H1 (cell line): ENCODE results near the gene MCC. TPM values are rescaled to one million over a fixed set of nuclear protein-coding genes. Genes with fewer than 3 reads are reported as not detected.

Experiments
- CTCF ChIA-PET: fragments of 300-600 bp; sonication (Branson Sonifier 250); formaldehyde crosslinking; loops from one replicate; lab custom pipeline; 2021; ENCODE audit not compliant: partially characterized antibody; lab: Charles Lee
- POLR2A ChIA-PET: fragments of 300-600 bp; sonication (Branson Sonifier 250); formaldehyde crosslinking; loops from one replicate; lab custom pipeline; 2021; ENCODE audit warnings: inconsistent platforms; ENCODE audit not compliant: partially characterized antibody; lab: Charles Lee
- DNase-seq, 2 experiments: peaks; one replicate each; pipeline versions ENCODE4 v3.0.0 to v3.0.0-alpha.2; 2010 to 2022; ENCODE audit warnings: low spot score in 2 of 2, low read depth in 1 of 2, mixed read lengths in 1 of 2
- FAIRE-seq: peaks from 2 replicates; lab custom pipeline; 2011; peaks lifted over from hg19 to GRCh38; lab: Jason Lieb, UNC
- H2AFZ ChIP-seq: 2 replicates; pipeline ENCODE4 v1.8.1; 2012; ENCODE audit warnings: low read length, inconsistent platforms
- H2AK5ac ChIP-seq: 2 replicates; pipeline ENCODE4 v1.6.1; 2013; ENCODE audit warnings: low read depth, low read length
- H2BK120ac ChIP-seq: replicated peaks from 2 replicates; pipeline ENCODE3; 2013; ENCODE audit warnings: low read depth, low read length, inconsistent platforms
- H2BK12ac ChIP-seq: 2 replicates; pipeline ENCODE4 v1.6.1; 2013; ENCODE audit warnings: low read depth, low read length
- H2BK15ac ChIP-seq: 2 replicates; pipeline ENCODE4 v1.6.1; 2013; ENCODE audit warnings: low read length
- H2BK20ac ChIP-seq: 2 replicates; pipeline ENCODE4 v1.6.1; 2013; ENCODE audit warnings: low read length
- H2BK5ac ChIP-seq: 2 replicates; pipeline ENCODE4 v1.6.1; 2013; ENCODE audit warnings: low read depth, low read length
- H3K14ac ChIP-seq: 2 replicates; pipeline ENCODE4 v1.6.1; 2013; ENCODE audit warnings: inconsistent platforms; ENCODE audit not compliant: insufficient read length
- H3K18ac ChIP-seq: 2 replicates; pipeline ENCODE4 v1.6.1; 2013; ENCODE audit warnings: low read length; ENCODE audit errors: extremely low read depth
- H3K23ac ChIP-seq: 2 replicates; pipeline ENCODE4 v1.6.1; 2013; ENCODE audit warnings: inconsistent platforms; ENCODE audit not compliant: insufficient read length
- H3K23me2 ChIP-seq: 2 replicates; pipeline ENCODE4 v1.6.1; 2013; ENCODE audit warnings: low read depth, low read length
- H3K27ac ChIP-seq: 2 replicates; pipeline ENCODE4 v1.6.1; 2011; ENCODE audit warnings: low read depth, low read length, inconsistent platforms
- H3K27me3 ChIP-seq, 4 experiments: replicated peaks in 1 of 4; 1 replicate in 1 of 4; 2 replicates in 3 of 4; pipeline versions ENCODE4 v1.6.1 to v1.8.1; 2011 to 2013; ENCODE audit warnings: low read length in 3 of 4, mild to moderate bottlenecking in 3 of 4, inconsistent platforms in 2 of 4, mixed read lengths in 2 of 4, moderate library complexity in 1 of 4; ENCODE audit not compliant: control insufficient read depth in 3 of 4, insufficient read depth in 3 of 4; ENCODE audit errors: extremely low read depth in 1 of 4
- H3K36me3 ChIP-seq, 4 experiments: 2 replicates each; pipeline versions ENCODE4 v1.6.1 to v1.8.1; 2011 to 2013; ENCODE audit warnings: mild to moderate bottlenecking in 4 of 4, low read length in 3 of 4, moderate library complexity in 2 of 4, control low read depth in 1 of 4, inconsistent platforms in 1 of 4; ENCODE audit not compliant: insufficient read depth in 4 of 4, control insufficient read depth in 2 of 4
- H3K4ac ChIP-seq: replicated peaks from 2 replicates; pipeline ENCODE3; 2013; ENCODE audit warnings: low read length, low read depth, mixed read lengths, inconsistent platforms; ENCODE audit not compliant: insufficient read length
- H3K4me1 ChIP-seq, 4 experiments: replicated peaks in 1 of 4; 1 replicate in 1 of 4; 2 replicates in 3 of 4; pipeline versions ENCODE4 v1.6.1 to v1.8.1; 2011 to 2013; ENCODE audit warnings: low read length in 3 of 4, inconsistent platforms in 2 of 4, mixed read lengths in 1 of 4; ENCODE audit not compliant: insufficient read depth in 4 of 4, control insufficient read depth in 3 of 4
- H3K4me2 ChIP-seq, 2 experiments: 2 replicates each; pipeline versions ENCODE4 v1.6.1 to v1.8.1; 2011 to 2013; ENCODE audit warnings: low read depth in 2 of 2, low read length in 2 of 2, control low read depth in 1 of 2, inconsistent platforms in 1 of 2, mild to moderate bottlenecking in 1 of 2; ENCODE audit not compliant: insufficient read depth in 1 of 2
- H3K4me3 ChIP-seq, 4 experiments: fragments of 200-600, 300-600 bp in 1 of 4; sonication (generic), shearing (Covaris generic), sonication (Bioruptor Twin) in 1 of 4; 2 replicates each; pipeline versions ENCODE4 v1.5.1 to v1.8.1; 2011 to 2016; ENCODE audit warnings: low read length in 4 of 4, low read depth in 3 of 4, control low read depth in 2 of 4, inconsistent platforms in 2 of 4, mild to moderate bottlenecking in 2 of 4, mixed read lengths in 1 of 4, moderate library complexity in 1 of 4; ENCODE audit not compliant: insufficient read depth in 2 of 4; ENCODE audit errors: extremely low read depth in 1 of 4
- H3K56ac ChIP-seq: replicated peaks from 2 replicates; pipeline ENCODE3; 2013; ENCODE audit warnings: low read depth, mild to moderate bottlenecking, mixed read lengths, low read length, inconsistent platforms; ENCODE audit not compliant: insufficient read length
- H3K79me1 ChIP-seq: 2 replicates; pipeline ENCODE4 v1.6.1; 2013; ENCODE audit warnings: low read depth, low read length, control low read depth
- H3K79me2 ChIP-seq, 2 experiments: 2 replicates each; pipeline versions ENCODE4 v1.6.1 to v1.8.1; 2012 to 2013; ENCODE audit warnings: low read length in 2 of 2, mild to moderate bottlenecking in 2 of 2, inconsistent platforms in 1 of 2; ENCODE audit not compliant: insufficient read depth in 2 of 2, control insufficient read depth in 1 of 2
- H3K9ac ChIP-seq, 4 experiments: replicated peaks in 1 of 4; 1 replicate in 1 of 4; 2 replicates in 3 of 4; pipeline versions ENCODE4 v1.6.1 to v1.8.1; 2011 to 2013; ENCODE audit warnings: low read depth in 3 of 4, low read length in 3 of 4, control low read depth in 2 of 4, mild to moderate bottlenecking in 2 of 4, moderate library complexity in 2 of 4, inconsistent platforms in 1 of 4; ENCODE audit errors: extremely low read depth in 1 of 4
- H3K9me3 ChIP-seq, 2 experiments: 2 replicates each; pipeline versions ENCODE4 v1.6.1 to v1.8.1; 2012 to 2013; ENCODE audit warnings: mild to moderate bottlenecking in 2 of 2, moderate library complexity in 2 of 2, control low read depth in 1 of 2, inconsistent platforms in 1 of 2, low read depth in 1 of 2, low read length in 1 of 2, mixed read lengths in 1 of 2; ENCODE audit not compliant: insufficient read depth in 2 of 2
- H4K20me1 ChIP-seq, 2 experiments: replicated peaks in 1 of 2; 2 replicates each; pipeline versions ENCODE3 to v1.8.1; 2011 to 2013; ENCODE audit warnings: inconsistent platforms in 2 of 2, low read length in 2 of 2, mild to moderate bottlenecking in 1 of 2; ENCODE audit not compliant: insufficient read depth in 2 of 2, control insufficient read depth in 1 of 2
- H4K5ac ChIP-seq: 2 replicates; pipeline ENCODE4 v1.6.1; 2013; ENCODE audit warnings: low read length, low read depth, mixed read lengths, inconsistent platforms; ENCODE audit not compliant: insufficient read length
- H4K8ac ChIP-seq: 2 replicates; pipeline ENCODE4 v1.8.0; 2013; ENCODE audit warnings: mild to moderate bottlenecking, moderate library complexity, low read length, inconsistent platforms; ENCODE audit not compliant: insufficient read depth; ENCODE audit errors: extremely low read depth
- H4K91ac ChIP-seq: replicated peaks from 2 replicates; pipeline ENCODE3; 2013; ENCODE audit warnings: low read length, mixed read lengths, inconsistent platforms; ENCODE audit not compliant: insufficient read length
- KDM4A ChIP-seq: IDR thresholded peaks from one replicate; pipeline ENCODE4 v1.7.1; 2012; ENCODE audit warnings: low read depth, mild to moderate bottlenecking, moderate library complexity, low read length, inconsistent platforms; ENCODE audit not compliant: severe bottlenecking
- NANOG ChIP-seq: IDR thresholded peaks from 2 replicates; pipeline ENCODE4 v1.6.1; 2011; ENCODE audit warnings: low read length, low read depth, mild to moderate bottlenecking, inconsistent platforms; ENCODE audit not compliant: insufficient read depth, poor library complexity, severe bottlenecking
- PHF8 ChIP-seq: fragments of 200-600 bp; sonication (generic); conservative IDR thresholded peaks from 2 replicates; pipeline ENCODE4 v1.7.1; 2012; ENCODE audit warnings: low read depth, mild to moderate bottlenecking, inconsistent platforms, low read length, moderate library complexity
- RXRA ChIP-seq: IDR thresholded peaks from 2 replicates; pipeline ENCODE4 v1.6.1; 2011; ENCODE audit warnings: low read depth, mild to moderate bottlenecking, low read length, moderate library complexity; ENCODE audit not compliant: insufficient read depth
- SIN3A ChIP-seq, 2 experiments: IDR thresholded peaks in 1 of 2; conservative IDR thresholded peaks in 1 of 2; 2 replicates each; pipeline ENCODE4 v1.6.1; 2011 to 2012; ENCODE audit warnings: low read length in 2 of 2, improper control_type of control experiment in 1 of 2, low read depth in 1 of 2, mild to moderate bottlenecking in 1 of 2
- TBP ChIP-seq: IDR thresholded peaks from 2 replicates; pipeline ENCODE4 v1.6.1; 2011; ENCODE audit warnings: low read depth, low read length, improper control_type of control experiment
- WGBS, 2 experiments: shearing (Covaris generic) in 1 of 2; methylation state at CpG; one replicate each; pipeline versions ENCODE4 v1.1.6 to v1.1.7; 2013 to 2015; ENCODE audit warnings: low lambda C conversion rate in 2 of 2, mixed read lengths in 2 of 2, inconsistent platforms in 1 of 2, low coverage in 1 of 2, missing lambda C conversion rate in 1 of 2; ENCODE audit not compliant: insufficient replicate concordance in 2 of 2, insufficient coverage in 1 of 2, insufficient read length in 1 of 2; ENCODE audit errors: extremely low coverage in 1 of 2, missing lambda C conversion rate in 1 of 2; 5-methylcytosine and 5-hydroxymethylcytosine counted together
- polyA plus RNA-seq, 7 experiments: library from polyadenylated mRNA; depleted of rRNA in 3 of 7; stranded (reverse) in 5 of 7; unstranded in 2 of 7; fragments of >200 nt in 5 of 7; fragments of 200-250 nt in 2 of 7; gene quantifications; 1 replicate in 5 of 7; 2 replicates in 1 of 7; 4 replicates in 1 of 7; pipeline versions ENCODE4 v1.2.1 to v1.2.3, GENCODE V29; 2011 to 2013; ENCODE audit warnings: missing spikeins in 2 of 7, mixed read lengths in 2 of 7
- total RNA-seq: library from RNA; stranded (reverse); fragmentation: NEBNext Ultra II Directional; extraction: Animal tissue kit (Norgen Biotek cat#: 25700); gene quantifications from 2 replicates; pipeline ENCODE4 v1.2.1, GENCODE V29; 2021
- TF ChIP-seq, protein P1 (sequence below): IDR thresholded peaks from 2 replicates; pipeline ENCODE4 v1.6.1; 2012; ENCODE audit warnings: inconsistent platforms
- TF ChIP-seq, protein P2 (sequence below): IDR thresholded peaks from 2 replicates; pipeline ENCODE4 v1.6.1; 2012; ENCODE audit warnings: inconsistent platforms

The MCC gene
- total and polyA plus RNA-seq, 2 of the 8 experiments (the other 6 are each of a cell fraction or from before 2014, with no cell fraction given): 2.6 to 18.3 TPM

DNA sequence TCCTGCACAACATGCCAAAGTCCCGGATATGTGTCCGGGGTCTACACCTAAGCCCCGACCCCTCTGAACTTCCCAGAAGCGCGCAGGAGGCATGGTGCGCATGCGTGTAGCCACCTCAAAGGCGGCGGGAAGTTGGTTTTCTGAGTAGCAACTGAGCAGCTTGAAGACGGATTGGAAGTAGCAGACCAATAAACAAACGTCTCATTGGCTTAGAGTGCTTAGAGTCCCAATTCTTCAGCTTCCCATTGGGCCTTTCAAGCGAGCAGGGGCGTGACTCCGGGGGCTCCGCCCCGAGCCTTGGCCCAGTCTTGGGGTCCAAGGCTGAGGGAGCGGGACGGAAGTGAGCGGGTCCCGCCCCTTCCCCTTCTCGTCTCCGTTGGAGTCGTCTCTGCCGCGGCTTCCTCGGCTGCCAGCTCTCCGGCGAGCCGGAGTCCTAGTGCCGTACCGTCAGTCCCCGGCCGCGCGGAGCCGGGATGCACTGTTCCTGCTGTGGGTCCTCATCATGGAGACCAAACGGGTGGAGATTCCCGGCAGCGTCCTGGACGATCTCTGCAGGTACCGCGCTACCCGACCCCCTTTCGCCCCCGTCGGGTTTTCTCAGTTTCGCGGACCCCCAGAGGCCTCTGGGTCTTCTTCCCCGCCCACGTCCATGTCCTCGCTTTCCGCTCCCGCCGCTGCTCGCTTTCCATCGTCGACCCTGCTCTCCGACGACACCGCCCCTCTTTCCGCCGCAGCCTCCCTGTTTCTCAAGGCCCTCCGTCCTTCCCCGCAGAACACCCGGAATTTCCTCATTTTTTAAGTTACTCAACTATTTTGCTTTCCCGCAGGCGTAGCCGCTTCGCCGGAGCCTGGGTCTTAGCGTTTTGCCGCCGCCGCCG is 511.6 kb downstream of the MCC start, which contains the start of gene DCP2:
Gene DCP2 (plus strand): TSS at position 367 of the 878 bp plus-strand sequence. CDS start 136 bp downstream, at position 503.
- Histone ChIP-seq H3K27ac (peak within 1 kb of the TSS; percentile 93), H3K14ac (no peak within 1 kb of the TSS), H2BK15ac (peak within 1 kb of the TSS; percentile 37), H3K23me2 (no peaks in the 10 kb centered on the region; the same call in 1 of the 2 replicates), H4K8ac (peak within 1 kb of the TSS; percentile 95; the same call in 1 of the 2 replicates), H2BK5ac (peak within 1 kb of the TSS; percentile 87), H3K4me1 (peaks cover 0 to 6% (median 2%) of the 10 kb centered on the region in 4 experiments; a peak in 3 of 7 replicates), H2BK120ac (peak within 1 kb of the TSS; percentile 9), H4K91ac (peak within 1 kb of the TSS; percentile 91), H2AFZ (peak within 1 kb of the TSS; percentile 74), H4K5ac (peak within 1 kb of the TSS; percentile 94), H3K9me3 (no peaks in the 10 kb centered on the region), H3K23ac (no peak within 1 kb of the TSS), H3K4me2 (peak within 1 kb of the TSS; percentile 63 to 86), H3K9ac (peak within 1 kb of the TSS; percentile 84 to 90 (median 88)), H3K79me2 (peaks cover 18 to 47% of the 10 kb centered on the region in 2 experiments; a peak in 3 of 4 replicates), H3K4me3 (peak within 1 kb of the TSS; percentile 54 to 97 (median 91)), H3K56ac (peak within 1 kb of the TSS; percentile 79), H3K4ac (peak within 1 kb of the TSS; percentile 55), H3K79me1 (0 out of 2 replicates have a peak, but pooled peaks cover 2% of the 10 kb centered on the region), H3K18ac (peak within 1 kb of the TSS; percentile 95), H3K27me3 (no peaks in the 10 kb centered on the region), H2AK5ac (0 out of 2 replicates have a peak within 1 kb of the TSS, but pooled peaks have one; percentile 3), H3K36me3 (peaks cover 0 to 8% (median 0%) of the 10 kb centered on the region in 4 experiments; a peak in 2 of 8 replicates), H2BK20ac (no peak within 1 kb of the TSS), H2BK12ac (peak within 1 kb of the TSS; percentile 29; the same call in 1 of the 2 replicates), H4K20me1 (peaks cover 0 to 4% of the 10 kb centered on the region in 2 experiments)
- DNase-seq (peak; percentile 94 to 96), FAIRE-seq (peak; percentile 98)
- 1% methylated on average over 64 of the region's 75 CpGs; no CpG with 5 or more reads in 1 of the 2 experiments for WGBS, 2 experiments
- ChIA-PET CTCF (interaction anchor here (0.8 to 2.8 kb wide), 4 partner anchors 19 to 282 kb away, joined by 3 to 11 read pairs (median 6); partner anchors contain the start of gene REEP5), POLR2A (interaction anchor here (0.7 to 2.4 kb wide), 13 partner anchors 9 to 536 kb away, joined by 3 to 23 read pairs (median 4); partner anchors contain the start of genes REEP5, SRP19 and YTHDC2)
- TF ChIP-seq TBP (peak; percentile 69), SIN3A (conservative IDR thresholded peaks at IDR 0.05 in 1 of 2, IDR thresholded peaks at IDR 0.05 in 1 of 2; ENCODE audit: low read depth in 1 of 2, low read length in 2 of 2) (peak; percentile 68 to 70; a peak in 3 of 4 replicates), KDM4A (peak; percentile 58), NANOG (peak; percentile 21), RXRA (no peak), PHF8 (peak; percentile 77)
- TF ChIP-seq, protein P1, sequence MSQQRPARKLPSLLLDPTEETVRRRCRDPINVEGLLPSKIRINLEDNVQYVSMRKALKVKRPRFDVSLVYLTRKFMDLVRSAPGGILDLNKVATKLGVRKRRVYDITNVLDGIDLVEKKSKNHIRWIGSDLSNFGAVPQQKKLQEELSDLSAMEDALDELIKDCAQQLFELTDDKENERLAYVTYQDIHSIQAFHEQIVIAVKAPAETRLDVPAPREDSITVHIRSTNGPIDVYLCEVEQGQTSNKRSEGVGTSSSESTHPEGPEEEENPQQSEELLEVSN: peak; percentile 99
- TF ChIP-seq, protein P2, sequence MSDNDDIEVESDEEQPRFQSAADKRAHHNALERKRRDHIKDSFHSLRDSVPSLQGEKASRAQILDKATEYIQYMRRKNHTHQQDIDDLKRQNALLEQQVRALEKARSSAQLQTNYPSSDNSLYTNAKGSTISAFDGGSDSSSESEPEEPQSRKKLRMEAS: peak; percentile 93
